Measurements from ENCODE around the gene CDH15.

CDH15 gene

DNA sequence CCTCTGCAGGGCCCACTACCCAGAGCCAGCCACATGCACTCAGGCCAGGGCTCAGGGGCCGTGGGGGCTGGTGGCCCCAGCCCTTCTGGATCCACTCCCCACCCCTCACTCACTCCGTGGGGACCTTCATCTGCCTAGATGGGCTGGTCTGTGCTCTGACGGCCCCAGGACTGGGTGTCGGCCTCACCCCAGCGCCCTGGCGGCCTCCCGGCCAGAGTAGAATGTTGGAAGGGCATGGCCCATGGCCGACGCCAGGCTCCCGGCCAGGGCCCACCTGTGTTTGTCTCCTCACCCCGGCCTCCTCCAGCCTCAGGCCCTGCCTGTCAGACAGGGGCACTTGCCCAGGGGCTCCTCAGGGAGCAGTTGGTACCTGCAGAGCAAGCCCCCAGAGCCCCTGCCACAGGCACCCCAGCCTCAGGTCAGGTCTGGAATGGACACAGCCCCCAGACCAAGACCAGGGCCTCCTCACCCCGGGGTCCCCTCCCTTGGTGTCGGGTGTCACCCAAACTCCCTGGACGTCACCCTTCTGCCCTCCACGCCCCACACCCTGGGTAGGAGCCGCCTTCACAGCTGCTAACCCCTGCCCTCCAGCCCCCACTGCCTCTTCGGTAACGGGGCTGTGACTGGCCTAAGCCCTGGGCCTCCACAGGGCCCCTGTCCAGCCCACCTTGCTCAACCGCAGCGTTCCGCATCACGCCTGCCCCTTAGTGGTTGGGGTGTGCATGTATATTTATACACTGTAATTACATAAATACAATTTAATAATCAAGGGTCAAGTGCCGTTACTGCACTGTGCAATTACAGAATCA lies 3.0 kb upstream of the CDH15 start:
- peaks cover 5% of the 10 kb centered on the region for H3K27me3 ChIP-seq (ENCODE audit: insufficient read depth, low read length, poor library complexity)
- DNase-seq (no peak), ATAC-seq (ENCODE audit: insufficient read depth, low read depth) (no peak)
- H3K4me2 ChIP-seq (ENCODE audit: insufficient read depth, low read length) = no peak overlapping the region
- H3K27ac ChIP-seq (ENCODE audit: low read length) = no peak overlapping the region
- H4K20me1 ChIP-seq (ENCODE audit: insufficient read depth, low read length) = peaks cover 31% of the 10 kb centered on the region
- no peak overlapping the region for H3K4me3 ChIP-seq (ENCODE audit: low read depth in 1 of 2, low read length in 2 of 2)
- H2AFZ ChIP-seq (ENCODE audit: low read depth, low read length) = no peak overlapping the region
- H3K79me2 ChIP-seq (ENCODE audit: insufficient read depth, low read length) = no peaks in the 10 kb centered on the region
- no peaks in the 10 kb centered on the region for H3K9me3 ChIP-seq (ENCODE audit: insufficient read depth, low read length, severe bottlenecking)
- no peak for TF ChIP-seq EZH2 (IDR thresholded peaks at IDR 0.05; ENCODE audit: borderline replicate concordance, low read depth, low read length, severe bottlenecking)
- TF ChIP-seq, protein P1, sequence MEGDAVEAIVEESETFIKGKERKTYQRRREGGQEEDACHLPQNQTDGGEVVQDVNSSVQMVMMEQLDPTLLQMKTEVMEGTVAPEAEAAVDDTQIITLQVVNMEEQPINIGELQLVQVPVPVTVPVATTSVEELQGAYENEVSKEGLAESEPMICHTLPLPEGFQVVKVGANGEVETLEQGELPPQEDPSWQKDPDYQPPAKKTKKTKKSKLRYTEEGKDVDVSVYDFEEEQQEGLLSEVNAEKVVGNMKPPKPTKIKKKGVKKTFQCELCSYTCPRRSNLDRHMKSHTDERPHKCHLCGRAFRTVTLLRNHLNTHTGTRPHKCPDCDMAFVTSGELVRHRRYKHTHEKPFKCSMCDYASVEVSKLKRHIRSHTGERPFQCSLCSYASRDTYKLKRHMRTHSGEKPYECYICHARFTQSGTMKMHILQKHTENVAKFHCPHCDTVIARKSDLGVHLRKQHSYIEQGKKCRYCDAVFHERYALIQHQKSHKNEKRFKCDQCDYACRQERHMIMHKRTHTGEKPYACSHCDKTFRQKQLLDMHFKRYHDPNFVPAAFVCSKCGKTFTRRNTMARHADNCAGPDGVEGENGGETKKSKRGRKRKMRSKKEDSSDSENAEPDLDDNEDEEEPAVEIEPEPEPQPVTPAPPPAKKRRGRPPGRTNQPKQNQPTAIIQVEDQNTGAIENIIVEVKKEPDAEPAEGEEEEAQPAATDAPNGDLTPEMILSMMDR (IDR thresholded peaks at IDR 0.05; ENCODE audit: borderline replicate concordance, extremely low read depth, low read length, poor library complexity, severe bottlenecking) = no peak
- peaks cover 12% of the 10 kb centered on the region for H3K4me1 ChIP-seq (ENCODE audit: insufficient read depth, low read length)
- no peak overlapping the region for H3K9ac ChIP-seq (ENCODE audit: low read depth, low read length)
- no peaks in the 10 kb centered on the region for H3K36me3 ChIP-seq (ENCODE audit: insufficient read depth, low read length)

DNA sequence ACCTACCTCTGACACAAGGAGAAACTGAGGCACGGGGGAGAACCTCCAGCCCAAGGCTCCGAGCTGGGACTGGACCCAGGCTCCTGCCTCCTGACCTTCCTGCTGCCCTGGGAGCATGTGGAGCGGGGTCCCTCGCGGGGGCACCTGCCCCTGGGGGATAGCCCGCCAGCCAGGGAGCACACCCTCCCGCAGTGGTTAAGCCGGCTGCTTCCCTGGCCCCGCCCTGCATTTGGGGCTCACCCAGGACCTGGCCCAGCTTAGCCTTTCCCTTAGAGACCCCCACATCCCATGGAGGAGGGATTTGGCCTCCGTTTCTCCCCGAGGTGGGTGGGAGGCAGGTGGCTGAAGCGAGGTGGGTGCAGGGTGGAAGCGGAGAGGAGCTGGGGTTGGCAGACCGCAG lies 1.8 kb upstream of the CDH15 start:
- no peak overlapping the region for H3K4me2 ChIP-seq (ENCODE audit: insufficient read depth, low read length)
- peaks cover 5% of the 10 kb centered on the region for H3K27me3 ChIP-seq (ENCODE audit: insufficient read depth, low read length, poor library complexity)
- no peak overlapping the region for H3K4me3 ChIP-seq (ENCODE audit: low read depth in 1 of 2, low read length in 2 of 2)
- DNase-seq (no peak), ATAC-seq (ENCODE audit: insufficient read depth, low read depth) (no peak)
- peaks cover 37% of the 10 kb centered on the region for H4K20me1 ChIP-seq (ENCODE audit: insufficient read depth, low read length)
- no peaks in the 10 kb centered on the region for H3K9me3 ChIP-seq (ENCODE audit: insufficient read depth, low read length, severe bottlenecking)
- H3K36me3 ChIP-seq (ENCODE audit: insufficient read depth, low read length) = no peaks in the 10 kb centered on the region
- H3K4me1 ChIP-seq (ENCODE audit: insufficient read depth, low read length) = peaks cover 12% of the 10 kb centered on the region
- no peak for TF ChIP-seq EZH2 (IDR thresholded peaks at IDR 0.05; ENCODE audit: borderline replicate concordance, low read depth, low read length, severe bottlenecking)
- TF ChIP-seq, protein P1 (IDR thresholded peaks at IDR 0.05; ENCODE audit: borderline replicate concordance, extremely low read depth, low read length, poor library complexity, severe bottlenecking) = no peak
- H2AFZ ChIP-seq (ENCODE audit: low read depth, low read length) = no peak overlapping the region
- no peak overlapping the region for H3K27ac ChIP-seq (ENCODE audit: low read length)
- no peaks in the 10 kb centered on the region for H3K79me2 ChIP-seq (ENCODE audit: insufficient read depth, low read length)
- no peak overlapping the region for H3K9ac ChIP-seq (ENCODE audit: low read depth, low read length)

DNA sequence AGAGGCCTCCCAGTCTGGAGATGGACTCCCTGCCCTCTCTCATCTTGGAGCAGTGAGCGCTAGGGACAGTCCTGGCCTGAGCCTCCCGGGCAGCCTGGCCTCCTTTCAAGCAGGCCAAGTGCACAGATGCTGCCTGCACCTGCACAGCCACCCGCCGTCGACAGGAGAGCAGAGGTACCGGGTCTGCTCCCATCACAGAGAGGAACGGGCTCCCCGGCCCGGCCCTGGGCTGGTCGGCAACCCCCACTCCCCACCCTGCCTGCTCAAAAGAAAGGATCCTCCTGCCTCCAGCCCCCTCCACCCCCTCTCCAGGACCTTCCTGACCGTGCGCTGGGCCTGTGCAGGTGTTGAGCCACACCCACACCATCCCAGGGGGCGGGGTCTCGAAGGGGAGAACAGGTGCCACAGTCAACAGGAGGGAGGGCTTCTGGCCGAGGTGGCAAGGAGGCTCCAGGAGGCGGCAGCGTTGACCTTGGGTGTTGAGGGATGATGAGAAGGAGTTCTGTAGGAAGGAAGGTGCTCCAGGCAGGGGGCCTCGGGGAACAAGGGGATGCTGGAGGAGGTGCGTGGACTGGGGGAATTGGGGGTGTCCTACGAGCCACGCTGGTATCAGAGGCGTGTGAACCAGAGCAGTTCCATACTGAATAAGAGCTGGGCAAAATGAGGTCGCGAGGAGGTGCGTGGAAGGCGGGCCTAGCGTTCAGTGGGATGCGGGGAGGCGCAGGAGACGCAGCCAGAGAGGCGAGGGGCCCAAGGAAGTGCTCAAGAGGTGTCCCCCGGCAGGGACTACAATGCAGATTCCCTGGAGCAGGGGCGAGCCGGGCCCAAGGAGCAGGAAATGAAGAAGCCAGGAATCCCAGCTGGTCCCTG lies 967 bp upstream of the CDH15 start:
- H3K27me3 ChIP-seq (ENCODE audit: insufficient read depth, low read length, poor library complexity) = peaks cover 5% of the 10 kb centered on the region
- H3K4me1 ChIP-seq (ENCODE audit: insufficient read depth, low read length) = peaks cover 12% of the 10 kb centered on the region
- no peaks in the 10 kb centered on the region for H3K9me3 ChIP-seq (ENCODE audit: insufficient read depth, low read length, severe bottlenecking)
- H2AFZ ChIP-seq (ENCODE audit: low read depth, low read length) = no peak overlapping the region
- peak overlapping the region; percentile 56 for H3K4me2 ChIP-seq (ENCODE audit: insufficient read depth, low read length)
- TF ChIP-seq, protein P1 (IDR thresholded peaks at IDR 0.05; ENCODE audit: borderline replicate concordance, extremely low read depth, low read length, poor library complexity, severe bottlenecking) = peak; percentile 61
- no peak for TF ChIP-seq EZH2 (IDR thresholded peaks at IDR 0.05; ENCODE audit: borderline replicate concordance, low read depth, low read length, severe bottlenecking)
- ATAC-seq (ENCODE audit: insufficient read depth, low read depth) (no peak), DNase-seq (peak; percentile 42)
- H3K9ac ChIP-seq (ENCODE audit: low read depth, low read length) = no peak overlapping the region
- H3K27ac ChIP-seq (ENCODE audit: low read length) = no peak overlapping the region
- peaks cover 38% of the 10 kb centered on the region for H4K20me1 ChIP-seq (ENCODE audit: insufficient read depth, low read length)
- no peaks in the 10 kb centered on the region for H3K79me2 ChIP-seq (ENCODE audit: insufficient read depth, low read length)
- peak overlapping the region in 1 of 2 experiments; percentile 27; a peak in 1 of 4 replicates for H3K4me3 ChIP-seq (ENCODE audit: low read depth in 1 of 2, low read length in 2 of 2)
- H3K36me3 ChIP-seq (ENCODE audit: insufficient read depth, low read length) = no peaks in the 10 kb centered on the region
